OCI-M1 (cell line): ENCODE results near the gene SERBP1.
A peak's percentile ranks its signal among the peaks of the same experiment; 100 is the strongest.
"Not testable (repeated sequence)": the region's sequence is repeated elsewhere in the genome, so short reads cannot be mapped to it uniquely, and the experiment has no call there.

Source experiments
- DNase-seq: peaks from one replicate; lab custom pipeline; 2025; lab: John Stamatoyannopoulos, UW

The SERBP1 gene

GRCh38 chr1:67440339-67440738, 10.1 kb upstream of the SERBP1 start:
- no peak for DNase-seq

GRCh38 chr1:67439277-67440029, 9.3 kb upstream of the SERBP1 start:
- DNase-seq = no peak

- DNase-seq = no peak
Measured at GRCh38 chr1:67437961-67438360, 7.8 kb upstream of the SERBP1 start.

GRCh38 chr1:67436511-67437055, 6.4 kb upstream of the SERBP1 start:
- no peak for DNase-seq

GRCh38 chr1:67434491-67434890, 4.3 kb upstream of the SERBP1 start:
- no peak for DNase-seq

GRCh38 chr1:67433837-67434236, 3.6 kb upstream of the SERBP1 start:
- DNase-seq = peak; percentile 83

GRCh38 chr1:67432745-67433144, 2.5 kb upstream of the SERBP1 start:
- no peak for DNase-seq

GRCh38 chr1:67431869-67432578, 1.8 kb upstream of the SERBP1 start:
- DNase-seq = peak; percentile 66

GRCh38 chr1:67431156-67431765, 1.1 kb upstream of the SERBP1 start:
- DNase-seq = peak; percentile 70

- DNase-seq = peak; percentile 38
Measured at GRCh38 chr1:67429528-67430357, 459 bp downstream of the SERBP1 start.

- no peak for DNase-seq
Measured at GRCh38 chr1:67429011-67429527, 1.1 kb downstream of the SERBP1 start.

- no peak for DNase-seq
Measured at GRCh38 chr1:67427947-67428346, 2.3 kb downstream of the SERBP1 start.

GRCh38 chr1:67427465-67427864, 2.7 kb downstream of the SERBP1 start:
- no peak for DNase-seq

- DNase-seq = no peak
Measured at GRCh38 chr1:67420835-67421492, 9.2 kb downstream of the SERBP1 start.

GRCh38 chr1:67418839-67419586, 11.2 kb downstream of the SERBP1 start:
- DNase-seq = no peak

- DNase-seq = not testable (repeated sequence)
Measured at GRCh38 chr1:67417733-67418132, 12.5 kb downstream of the SERBP1 start.

- DNase-seq = no peak
Measured at GRCh38 chr1:67415041-67415440, 15.2 kb downstream of the SERBP1 start.

- no peak for DNase-seq
Measured at GRCh38 chr1:67414574-67414973, 15.6 kb downstream of the SERBP1 start.

- not testable (repeated sequence) for DNase-seq
Measured at GRCh38 chr1:67413101-67413500, 17.1 kb downstream of the SERBP1 start.

- no peak for DNase-seq
Measured at GRCh38 chr1:67408148-67408547, 22.1 kb downstream of the SERBP1 start.
